CD4-positive, alpha-beta T cell treated with Interleukin-4 for 4 hours (primary cell): ENCODE measurements around the gene MORN1.

Experiments used
- DNase-seq: peaks from one replicate; pipeline ENCODE4 v3.0.0-alpha.2; 2020

The MORN1 gene

DNA sequence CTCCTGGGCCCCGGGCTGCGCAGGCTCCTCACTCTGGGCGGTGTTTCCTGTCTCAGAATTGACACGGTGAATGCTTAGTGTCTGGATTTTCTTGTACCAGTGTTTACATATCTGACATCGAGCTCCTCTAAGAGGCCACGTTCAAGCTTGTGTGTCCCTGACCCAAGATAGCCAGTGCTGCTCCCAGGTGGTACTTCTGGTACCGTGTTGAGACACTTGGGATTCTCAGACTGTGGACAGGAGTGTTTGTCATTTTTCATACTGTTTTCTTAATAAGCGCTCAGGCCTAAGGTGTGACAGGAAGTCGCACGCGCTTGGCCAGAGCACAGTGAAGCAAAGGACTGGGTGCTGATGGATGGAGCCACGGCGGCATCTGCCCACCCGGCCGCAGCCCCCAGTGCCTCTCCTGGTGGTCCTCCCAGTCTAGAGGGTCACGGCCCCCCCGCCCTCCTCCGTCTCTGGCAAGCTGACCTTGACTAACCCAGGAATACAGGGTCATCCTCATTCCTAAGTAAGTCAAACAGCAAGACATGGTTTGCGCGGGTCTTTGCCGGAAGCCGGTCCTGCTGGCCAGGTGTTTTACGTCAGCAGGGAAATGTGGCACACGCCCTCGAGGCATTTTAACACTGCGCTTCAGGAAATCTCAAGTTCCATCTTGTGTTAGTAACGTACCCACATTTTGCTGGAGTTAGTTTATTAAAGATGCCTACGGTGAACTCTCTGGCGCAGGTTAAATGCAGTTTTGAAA lies 13.0 kb upstream of the MORN1 start:
- no peak for DNase-seq

GRCh38 chr1:2403273-2403672 lies 11.9 kb upstream of the MORN1 start:
- DNase-seq, result no peak

GRCh38 chr1:2402420-2402819 lies 11.1 kb upstream of the MORN1 start:
- DNase-seq, result no peak

GRCh38 chr1:2400950-2401649 lies 9.7 kb upstream of the MORN1 start:
- no peak for DNase-seq

DNA sequence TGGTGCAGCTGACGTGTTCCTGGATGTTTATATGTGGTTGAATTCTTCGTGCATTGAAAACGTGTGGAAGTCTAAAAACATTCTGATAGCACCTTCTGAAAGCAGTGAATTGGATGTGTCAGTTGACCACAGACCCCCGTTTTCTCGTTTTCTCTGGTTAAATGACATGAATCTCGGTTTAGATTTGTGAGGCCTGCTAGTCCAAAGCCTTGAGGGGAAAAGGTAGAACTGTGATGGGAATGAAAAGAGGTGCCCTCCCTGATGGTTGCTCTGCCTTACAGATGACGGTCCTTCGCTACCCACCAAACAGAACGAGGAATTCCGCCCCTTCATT lies 9.2 kb upstream of the MORN1 start:
- DNase-seq, result no peak

- no peak for DNase-seq
Measured at GRCh38 chr1:2399890-2400575, 8.7 kb upstream of the MORN1 start.

GRCh38 chr1:2398871-2399270 lies 7.5 kb upstream of the MORN1 start:
- no peak for DNase-seq

DNA sequence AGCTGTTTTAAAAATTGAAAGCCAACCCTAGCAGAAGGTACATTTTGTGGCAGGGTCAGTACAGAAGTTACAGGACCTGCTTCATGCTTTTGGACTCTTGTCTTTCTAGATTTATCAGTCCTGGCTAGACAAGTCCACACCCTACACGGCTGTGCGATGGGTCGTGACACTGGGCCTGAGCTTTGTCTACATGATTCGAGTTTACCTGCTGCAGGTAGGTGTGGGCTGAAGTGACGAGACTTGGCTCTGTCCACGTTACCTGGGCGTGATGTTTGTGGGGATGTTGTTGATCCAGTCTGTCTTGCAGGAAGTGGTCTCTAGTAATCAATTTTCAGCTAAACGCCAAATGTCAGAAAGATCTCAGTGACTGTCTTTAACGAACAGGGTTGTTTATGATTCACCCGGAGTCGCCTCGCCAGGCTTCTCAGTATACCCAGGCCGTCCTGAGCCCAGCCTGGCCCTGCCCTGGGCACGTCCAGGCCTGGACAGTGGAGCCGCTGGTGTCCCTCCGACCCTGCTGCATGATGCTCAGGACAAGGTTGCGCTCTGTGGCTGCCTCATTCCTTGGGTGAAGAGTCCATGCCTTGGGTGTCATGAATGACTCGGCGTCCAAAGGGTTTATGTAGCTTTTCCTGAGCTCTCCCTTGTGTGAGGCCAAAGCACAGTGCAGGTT lies 5.8 kb upstream of the MORN1 start:
- no peak for DNase-seq

DNA sequence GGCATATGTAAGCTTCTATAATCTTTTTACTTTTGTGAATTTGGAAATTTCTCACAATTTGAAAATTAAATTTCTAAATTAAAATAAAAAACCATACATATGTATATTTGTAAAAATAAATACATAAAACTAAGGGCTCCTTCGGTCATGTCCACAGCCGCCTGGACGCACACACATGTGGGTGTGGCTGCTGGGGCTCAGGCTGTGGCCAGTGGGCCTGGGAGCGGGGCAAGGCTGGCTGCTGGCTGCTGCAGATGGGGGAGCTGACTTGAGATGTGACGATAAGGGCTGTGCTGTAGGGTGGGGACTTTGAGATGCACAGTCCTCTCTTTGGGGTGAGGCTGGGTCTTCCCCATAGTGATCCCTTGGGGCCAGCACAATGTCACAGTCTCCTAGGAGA lies 5.1 kb upstream of the MORN1 start:
- no peak for DNase-seq

DNA sequence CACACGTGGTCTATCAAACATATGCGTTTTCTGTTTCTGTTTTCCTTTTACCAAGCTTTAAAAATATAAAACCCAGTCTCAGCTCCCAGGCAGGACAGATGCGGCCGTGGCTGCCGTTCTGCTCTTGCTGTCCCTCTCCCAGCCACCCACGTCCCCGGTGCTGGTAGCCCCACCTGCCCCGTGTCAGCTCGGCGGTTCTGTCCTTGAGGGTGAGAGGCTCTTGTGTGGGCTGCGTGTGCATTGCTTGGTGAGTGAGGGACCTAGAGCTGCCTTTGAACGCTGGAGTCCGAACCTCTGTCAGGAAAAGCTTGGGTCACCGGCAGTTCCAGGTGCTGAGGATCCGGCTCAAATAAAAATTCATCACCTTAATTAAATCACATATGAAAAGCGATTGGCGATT lies 4.7 kb upstream of the MORN1 start:
- no peak for DNase-seq

DNA sequence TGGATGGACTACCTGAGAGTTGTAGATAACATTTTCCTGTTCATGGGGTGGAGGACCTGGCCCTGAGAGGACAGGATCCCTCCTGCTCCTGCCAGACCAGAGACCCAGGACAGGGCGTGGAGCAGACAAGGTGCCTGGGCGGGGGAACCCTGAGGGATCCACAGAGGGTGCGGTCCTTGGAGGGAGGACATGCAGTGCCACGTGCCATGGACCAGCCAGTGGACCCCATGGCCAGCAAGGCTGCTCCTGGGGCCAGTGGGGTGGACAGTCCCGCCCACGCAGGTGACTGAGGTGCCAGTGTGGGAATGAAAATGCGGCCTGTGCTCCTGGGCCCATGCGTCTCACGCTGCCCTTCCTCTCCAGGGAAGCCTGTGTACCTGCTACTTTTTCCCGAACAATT lies 3.9 kb upstream of the MORN1 start:
- no peak for DNase-seq

GRCh38 chr1:2394761-2395160 lies 3.4 kb upstream of the MORN1 start:
- DNase-seq, result no peak

GRCh38 chr1:2394220-2394619 lies 2.9 kb upstream of the MORN1 start:
- no peak for DNase-seq

DNA sequence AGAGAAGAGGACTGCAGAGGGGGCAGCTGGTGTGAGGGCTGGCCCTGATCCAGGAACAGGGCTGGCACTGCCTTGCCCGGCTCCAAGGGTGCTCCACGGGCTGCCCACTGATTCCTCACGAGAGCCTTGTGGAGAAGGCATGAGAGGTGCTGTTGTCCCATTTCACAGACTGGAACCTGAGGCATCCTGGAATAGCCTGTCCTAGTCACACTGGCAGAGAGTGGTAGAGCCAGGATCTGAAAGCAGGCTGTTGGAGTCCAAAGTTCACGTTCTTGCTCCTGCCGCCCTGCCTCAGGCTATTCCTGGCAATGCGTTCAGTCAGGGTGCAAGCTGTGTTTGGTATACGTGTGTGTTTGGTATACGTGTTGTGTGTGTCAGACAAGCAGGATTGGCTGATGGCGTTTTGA lies 2.1 kb upstream of the MORN1 start:
- DNase-seq, result no peak

GRCh38 chr1:2392686-2393085 lies 1.3 kb upstream of the MORN1 start:
- no peak for DNase-seq

GRCh38 chr1:2391931-2392509 lies 666 bp upstream of the MORN1 start:
- DNase-seq, result no peak

GRCh38 chr1:2389644-2390043 lies 1.7 kb downstream of the MORN1 start:
- DNase-seq, result no peak

DNA sequence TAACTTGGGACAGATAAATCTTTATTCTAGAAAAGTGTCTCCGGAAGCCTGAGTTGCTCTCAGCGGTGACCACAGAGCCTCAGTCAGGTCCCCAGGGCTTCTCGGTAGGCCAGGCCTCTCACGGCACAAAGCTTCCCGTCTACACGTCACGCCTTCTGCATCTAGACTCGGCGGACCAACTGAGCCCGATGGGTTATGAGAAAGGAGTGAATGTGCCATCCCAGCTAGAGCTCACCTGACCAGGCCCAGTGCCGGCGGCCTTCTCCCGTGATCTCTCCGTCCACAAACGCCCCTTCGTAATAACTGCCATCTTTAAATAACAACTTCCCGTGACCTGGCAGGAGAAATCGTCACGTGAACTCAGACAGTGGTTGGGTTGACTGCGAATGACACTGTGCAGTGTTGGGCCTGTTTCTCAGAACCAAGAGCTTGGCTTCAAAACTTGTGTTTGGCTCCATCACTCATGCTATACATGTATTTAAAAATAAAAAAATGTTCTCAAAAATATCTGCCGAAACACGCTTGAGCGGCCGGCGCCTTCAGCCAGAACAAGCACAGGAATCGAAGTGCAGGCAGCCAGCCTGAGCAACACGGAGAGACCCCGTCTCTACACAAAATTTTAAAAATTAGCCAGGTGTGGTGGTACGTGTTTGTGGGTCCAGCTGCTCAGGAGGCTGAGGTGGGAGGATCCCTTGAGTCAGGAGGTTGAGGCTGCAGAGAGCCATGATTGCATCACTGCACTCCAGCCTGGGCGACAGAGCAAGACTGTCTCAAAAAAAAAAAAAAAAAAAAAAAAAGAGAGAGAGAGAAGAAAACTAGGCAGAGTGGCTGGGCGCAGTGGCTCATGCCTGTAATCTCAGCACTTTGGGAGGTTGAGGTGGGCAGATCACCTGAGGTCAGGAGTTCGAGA lies 3.1 kb downstream of the MORN1 start:
- no peak for DNase-seq

GRCh38 chr1:2386636-2387611 lies 4.4 kb downstream of the MORN1 start:
- no peak for DNase-seq

DNA sequence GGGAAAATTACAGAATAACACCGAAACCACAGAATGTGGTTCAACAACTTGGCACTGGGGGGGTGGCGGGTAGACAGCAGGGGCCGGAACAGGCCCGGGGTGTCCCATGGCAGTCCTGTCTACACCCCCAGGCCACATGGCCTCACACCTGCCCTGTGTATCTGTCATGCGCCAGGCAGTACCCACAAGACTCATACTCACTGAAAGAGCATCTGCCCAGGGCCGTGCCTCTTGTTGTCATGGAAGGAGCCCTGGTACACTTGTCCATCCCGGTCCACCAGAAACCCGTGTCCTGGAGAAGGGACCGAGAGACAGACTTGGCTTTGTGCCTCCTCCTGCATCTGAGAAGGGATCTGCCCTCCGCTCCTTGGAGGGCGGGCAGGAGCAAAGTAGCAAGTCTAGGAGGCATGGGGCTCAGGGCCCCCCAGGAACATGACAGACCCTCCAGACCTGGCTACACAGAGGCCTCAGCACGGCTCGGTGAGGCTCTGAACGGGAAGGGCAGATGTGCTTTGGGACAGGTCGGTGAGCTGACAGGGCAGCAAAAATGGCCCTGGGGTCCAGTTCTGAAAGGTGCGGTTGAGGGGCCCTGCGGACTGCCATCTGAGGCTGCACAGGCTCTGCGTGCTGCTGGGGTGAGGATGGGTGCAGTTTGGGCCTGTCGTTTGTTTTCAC lies 5.6 kb downstream of the MORN1 start:
- no peak for DNase-seq
